Epithelial cell of esophagus (primary cell): ENCODE measurements around the gene SLC2A14.
"Not testable (repeated sequence)": the region's sequence is repeated elsewhere in the genome, so short reads cannot be mapped to it uniquely, and the experiment has no call there.

Source experiments
- DNase-seq: peaks from one replicate; pipeline ENCODE4 v3.0.0; 2010; ENCODE audit warnings: low read depth
- H3K4me3 ChIP-seq: 2 replicates; pipeline ENCODE4 v1.5.1; 2011; ENCODE audit warnings: mild to moderate bottlenecking, low read length, control low read depth
- TF ChIP-seq, protein P1 (sequence below): IDR thresholded peaks from 2 replicates; pipeline ENCODE4 v1.5.1; 2011; ENCODE audit warnings: low read depth, mild to moderate bottlenecking, low read length, control low read depth, inconsistent platforms; ENCODE audit not compliant: insufficient read depth; ENCODE audit errors: missing control alignments

SLC2A14 gene

DNA sequence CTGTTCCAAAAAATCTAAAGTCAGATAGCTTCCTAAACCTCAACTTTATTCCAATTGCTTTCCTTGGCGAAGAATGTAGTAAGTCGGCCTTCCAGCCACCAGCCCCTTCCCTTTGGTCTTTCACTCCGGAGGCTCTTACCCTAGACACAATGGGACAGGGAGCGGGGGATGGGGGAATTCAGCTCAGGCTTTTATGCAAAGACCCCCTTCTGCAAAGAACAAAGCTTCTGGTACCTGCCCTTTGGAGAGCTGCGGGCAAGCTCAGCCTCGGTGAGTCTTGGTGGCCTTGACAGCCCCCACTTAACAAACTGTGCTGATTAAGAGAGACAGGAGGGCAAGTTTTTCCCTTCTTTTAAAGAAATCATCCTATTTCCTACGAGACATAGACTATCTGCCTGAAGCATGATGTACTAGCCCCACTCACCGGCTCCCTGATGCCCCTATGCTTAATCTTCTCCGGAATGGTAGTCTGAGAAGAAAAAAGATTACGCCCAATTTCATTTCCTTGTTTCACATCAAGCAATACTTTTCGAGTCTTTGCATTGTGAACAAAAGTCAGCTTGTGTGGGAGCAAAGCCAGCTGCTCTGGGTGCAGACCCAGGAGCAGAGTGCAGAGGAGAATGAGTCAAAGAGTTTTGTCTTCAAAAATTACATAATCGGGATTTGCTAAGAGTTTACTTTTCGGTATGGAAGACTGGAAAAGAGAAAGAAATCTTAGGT, 85.0 kb downstream of the SLC2A14 start:
- H3K4me3 ChIP-seq: no peak overlapping the region
- TF ChIP-seq, protein P1, sequence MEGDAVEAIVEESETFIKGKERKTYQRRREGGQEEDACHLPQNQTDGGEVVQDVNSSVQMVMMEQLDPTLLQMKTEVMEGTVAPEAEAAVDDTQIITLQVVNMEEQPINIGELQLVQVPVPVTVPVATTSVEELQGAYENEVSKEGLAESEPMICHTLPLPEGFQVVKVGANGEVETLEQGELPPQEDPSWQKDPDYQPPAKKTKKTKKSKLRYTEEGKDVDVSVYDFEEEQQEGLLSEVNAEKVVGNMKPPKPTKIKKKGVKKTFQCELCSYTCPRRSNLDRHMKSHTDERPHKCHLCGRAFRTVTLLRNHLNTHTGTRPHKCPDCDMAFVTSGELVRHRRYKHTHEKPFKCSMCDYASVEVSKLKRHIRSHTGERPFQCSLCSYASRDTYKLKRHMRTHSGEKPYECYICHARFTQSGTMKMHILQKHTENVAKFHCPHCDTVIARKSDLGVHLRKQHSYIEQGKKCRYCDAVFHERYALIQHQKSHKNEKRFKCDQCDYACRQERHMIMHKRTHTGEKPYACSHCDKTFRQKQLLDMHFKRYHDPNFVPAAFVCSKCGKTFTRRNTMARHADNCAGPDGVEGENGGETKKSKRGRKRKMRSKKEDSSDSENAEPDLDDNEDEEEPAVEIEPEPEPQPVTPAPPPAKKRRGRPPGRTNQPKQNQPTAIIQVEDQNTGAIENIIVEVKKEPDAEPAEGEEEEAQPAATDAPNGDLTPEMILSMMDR: no peak
- DNase-seq: peak; percentile 2

GRCh38 chr12:7784701-7785100, 88.0 kb downstream of the SLC2A14 start:
- TF ChIP-seq, protein P1: no peak
- DNase-seq: no peak
- no peak overlapping the region for H3K4me3 ChIP-seq

DNA sequence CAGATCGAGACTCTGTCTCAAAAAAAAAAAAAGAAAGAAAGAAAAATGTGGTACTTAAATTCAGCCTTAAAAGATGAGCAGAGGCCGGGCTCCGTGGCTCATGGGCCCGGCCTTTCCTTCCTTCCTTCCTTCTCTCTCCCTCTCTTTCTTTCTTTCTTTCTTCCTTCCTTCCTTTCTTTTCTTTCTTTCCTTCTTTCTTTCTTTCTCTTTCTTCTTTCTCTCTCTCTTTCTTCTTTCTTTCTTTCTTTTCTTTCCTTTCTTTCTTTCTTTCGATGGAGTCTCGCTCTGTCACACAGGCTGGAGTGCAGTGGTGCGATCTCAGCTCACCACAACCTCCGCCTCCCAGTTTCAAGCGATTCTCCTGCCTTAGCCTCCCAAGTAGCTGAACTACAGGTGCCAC, 89.3 kb downstream of the SLC2A14 start:
- DNase-seq, H3K4me3 ChIP-seq: not testable (repeated sequence)

- H3K4me3 ChIP-seq: no peak overlapping the region
- DNase-seq: no peak
- TF ChIP-seq, protein P1: no peak
Measured at GRCh38 chr12:7782055-7782454, 90.7 kb downstream of the SLC2A14 start.

- TF ChIP-seq, protein P1: no peak
- H3K4me3 ChIP-seq: no peak overlapping the region
- no peak for DNase-seq
Measured at GRCh38 chr12:7781274-7781673, 91.4 kb downstream of the SLC2A14 start.

GRCh38 chr12:7769999-7770398, 102.7 kb downstream of the SLC2A14 start:
- TF ChIP-seq, protein P1: no peak
- H3K4me3 ChIP-seq: no peak overlapping the region
- DNase-seq: no peak
